ENCODE results near the gene TOP3B.

TOP3B gene

DNA sequence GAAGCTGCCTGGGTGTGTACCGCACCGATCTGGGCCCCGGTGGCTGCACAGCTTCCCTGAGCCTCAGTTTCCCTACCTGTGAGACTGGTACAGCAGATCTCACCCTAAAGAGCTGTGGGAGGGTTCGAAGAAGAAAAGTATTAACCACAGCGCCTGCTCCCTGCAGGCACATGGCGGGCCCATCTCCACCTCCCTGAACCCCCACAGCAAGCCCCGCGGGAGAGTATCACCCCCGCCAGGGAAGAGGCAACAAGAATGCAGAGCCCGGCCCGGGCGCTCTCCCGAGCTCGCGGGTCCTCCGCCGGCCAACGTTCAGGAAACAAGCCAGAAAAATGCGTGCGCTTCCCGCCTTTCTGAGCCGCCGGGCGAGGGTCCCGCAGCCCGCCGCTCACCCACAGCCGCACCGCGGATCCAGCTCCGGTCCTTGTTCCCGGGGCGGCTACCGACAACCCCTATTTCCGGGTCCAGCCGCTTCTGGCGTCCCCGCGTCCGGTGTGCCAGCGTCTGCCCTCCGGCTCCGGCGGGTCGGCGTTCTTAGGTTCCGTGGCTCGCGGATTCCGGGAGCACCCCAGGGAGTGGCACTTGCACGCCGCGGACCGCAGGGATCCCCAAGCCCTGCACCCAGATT, at the start of gene TOP3B:
Gene TOP3B (minus strand): TSS at position 450 of the 628 bp plus-strand sequence. CDS start 7,078 bp downstream, outside the sequence.
- Histone ChIP-seq H3K4me3 (peak within 1 kb of the TSS; percentile 94 to 96), H3K9me3 (no peaks in the 10 kb centered on the region), H3K4me1 (peaks cover 0 to 22% (median 17%) of the 10 kb centered on the region in 4 donors), H3K27ac (peak within 1 kb of the TSS; percentile 72 to 90), H3K27me3 (no peaks in the 10 kb centered on the region), H3K36me3 (peaks cover 0 to 14% (median 0%) of the 10 kb centered on the region in 3 donors)
- TF ChIP-seq, protein P1, sequence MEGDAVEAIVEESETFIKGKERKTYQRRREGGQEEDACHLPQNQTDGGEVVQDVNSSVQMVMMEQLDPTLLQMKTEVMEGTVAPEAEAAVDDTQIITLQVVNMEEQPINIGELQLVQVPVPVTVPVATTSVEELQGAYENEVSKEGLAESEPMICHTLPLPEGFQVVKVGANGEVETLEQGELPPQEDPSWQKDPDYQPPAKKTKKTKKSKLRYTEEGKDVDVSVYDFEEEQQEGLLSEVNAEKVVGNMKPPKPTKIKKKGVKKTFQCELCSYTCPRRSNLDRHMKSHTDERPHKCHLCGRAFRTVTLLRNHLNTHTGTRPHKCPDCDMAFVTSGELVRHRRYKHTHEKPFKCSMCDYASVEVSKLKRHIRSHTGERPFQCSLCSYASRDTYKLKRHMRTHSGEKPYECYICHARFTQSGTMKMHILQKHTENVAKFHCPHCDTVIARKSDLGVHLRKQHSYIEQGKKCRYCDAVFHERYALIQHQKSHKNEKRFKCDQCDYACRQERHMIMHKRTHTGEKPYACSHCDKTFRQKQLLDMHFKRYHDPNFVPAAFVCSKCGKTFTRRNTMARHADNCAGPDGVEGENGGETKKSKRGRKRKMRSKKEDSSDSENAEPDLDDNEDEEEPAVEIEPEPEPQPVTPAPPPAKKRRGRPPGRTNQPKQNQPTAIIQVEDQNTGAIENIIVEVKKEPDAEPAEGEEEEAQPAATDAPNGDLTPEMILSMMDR (IDR thresholded peaks at IDR 0.05) = no peak
- DNase-seq = peak; percentile 75 to 88
- intact Hi-C loops (cut with DNase I; ENCODE audit: low total_unique reads) = no loop called here

- intact Hi-C loops (cut with DNase I; ENCODE audit: low total_unique reads) = no loop called here
- H3K4me1 ChIP-seq = peaks cover 0 to 11% (median 0%) of the 10 kb centered on the region in 4 donors
- no peak for DNase-seq
- TF ChIP-seq, protein P1 (IDR thresholded peaks at IDR 0.05) = no peak
- no peaks in the 10 kb centered on the region for H3K9me3 ChIP-seq
- H3K27ac ChIP-seq = peak overlapping the region in 1 of 2 donors; percentile 12
- H3K4me3 ChIP-seq = no peak overlapping the region
- H3K36me3 ChIP-seq = no peaks in the 10 kb centered on the region
- H3K27me3 ChIP-seq = no peaks in the 10 kb centered on the region
These were observed 48.8 kb upstream of the TOP3B start for GRCh38 chr22:22031183-22031945.

DNA sequence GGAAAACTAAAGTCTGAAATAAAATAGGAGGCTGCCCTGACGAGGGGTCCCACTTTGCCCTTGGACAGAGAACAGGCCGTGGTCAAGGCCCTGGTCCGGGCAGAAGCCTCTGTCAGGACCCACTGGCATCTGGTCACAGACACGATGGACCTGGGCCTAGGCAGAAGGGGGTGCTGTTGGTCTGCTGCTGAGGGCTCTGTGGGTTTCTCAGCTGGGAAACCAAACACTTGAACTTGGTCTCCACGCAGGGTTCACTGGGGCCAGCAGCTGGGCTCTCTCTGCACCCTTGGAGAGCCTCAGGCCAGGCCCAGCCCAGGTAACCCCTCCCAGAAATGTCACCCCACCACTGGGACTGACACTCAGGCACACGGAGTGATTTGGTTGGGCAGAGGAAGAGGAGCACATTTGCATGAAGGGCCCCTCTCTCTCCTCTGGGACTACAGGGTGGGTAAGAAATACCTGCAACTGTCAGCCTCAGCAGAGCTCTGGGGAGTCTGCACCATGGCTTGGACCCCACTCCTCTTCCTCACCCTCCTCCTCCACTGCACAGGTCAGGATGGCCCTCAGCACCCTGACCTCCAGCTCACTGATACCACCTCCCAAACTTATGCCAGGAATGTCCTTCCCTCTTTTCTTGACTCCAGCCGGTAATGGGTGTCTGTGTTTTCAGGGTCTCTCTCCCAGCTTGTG, 48.1 kb upstream of the TOP3B start:
- Histone ChIP-seq H3K9me3 (no peaks in the 10 kb centered on the region), H3K4me3 (no peak overlapping the region), H3K4me1 (peaks cover 0 to 11% (median 0%) of the 10 kb centered on the region in 4 donors), H3K36me3 (no peaks in the 10 kb centered on the region), H3K27ac (no peak overlapping the region), H3K27me3 (no peaks in the 10 kb centered on the region)
- no peak for DNase-seq
- TF ChIP-seq, protein P1 (IDR thresholded peaks at IDR 0.05) = no peak
- intact Hi-C loops (cut with DNase I; ENCODE audit: low total_unique reads) = no loop called here

DNA sequence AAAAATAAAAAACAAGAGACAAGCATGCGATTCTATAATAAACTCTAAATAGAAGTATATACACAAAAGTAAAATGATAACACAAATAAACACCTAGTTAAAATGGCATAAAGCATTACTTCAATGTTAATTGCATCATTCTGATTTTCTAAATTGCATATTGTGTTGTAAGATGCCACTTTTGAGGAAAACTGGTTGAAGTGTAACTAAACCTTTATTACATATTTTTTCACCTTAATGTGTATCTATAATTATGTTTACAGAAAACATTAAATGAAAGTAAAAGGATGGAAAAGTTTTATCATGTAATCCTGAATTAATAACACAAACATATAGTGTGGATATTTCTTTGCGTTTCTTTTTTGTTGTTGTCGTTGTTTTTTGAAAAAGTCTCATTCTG, 45.4 kb upstream of the TOP3B start:
- H3K4me3 ChIP-seq = no peak overlapping the region
- H3K9me3 ChIP-seq = no peaks in the 10 kb centered on the region
- H3K27ac ChIP-seq = no peak overlapping the region
- intact Hi-C loops (cut with DNase I; ENCODE audit: low total_unique reads) = no loop called here
- TF ChIP-seq, protein P1 (IDR thresholded peaks at IDR 0.05) = no peak
- H3K36me3 ChIP-seq = no peaks in the 10 kb centered on the region
- DNase-seq = no peak
- H3K4me1 ChIP-seq = peaks cover 0 to 11% (median 0%) of the 10 kb centered on the region in 4 donors
- H3K27me3 ChIP-seq = no peaks in the 10 kb centered on the region

DNA sequence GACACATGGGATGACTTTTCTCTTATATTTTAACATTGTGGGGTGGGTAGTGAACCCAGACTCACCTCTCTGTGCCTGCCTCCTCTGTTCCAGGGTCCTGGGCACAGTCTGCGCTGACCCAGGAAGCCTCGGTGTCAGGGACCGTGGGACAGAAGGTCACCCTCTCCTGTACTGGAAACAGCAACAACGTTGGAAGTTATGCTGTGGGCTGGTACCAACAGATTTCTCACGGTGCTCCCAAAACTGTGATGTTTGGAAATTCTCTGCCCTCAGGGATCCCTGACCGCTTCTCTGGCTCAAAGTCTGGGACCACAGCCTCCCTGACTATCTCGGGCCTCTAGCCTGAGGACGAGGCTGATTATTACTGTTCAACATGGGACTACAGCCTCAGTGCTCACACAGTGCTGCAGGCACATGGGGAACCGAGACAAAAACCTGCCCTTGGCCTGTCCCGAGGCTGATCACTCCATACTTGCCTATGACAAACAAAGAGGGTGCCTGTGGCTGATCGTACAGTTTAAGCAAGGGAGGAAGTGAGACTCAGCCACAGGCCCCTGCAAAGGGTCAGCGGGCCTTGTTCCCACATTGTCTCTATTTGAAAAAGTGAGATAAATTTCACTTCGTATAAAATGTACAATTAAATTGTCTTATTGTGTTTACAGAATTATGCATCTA, 43.7 kb upstream of the TOP3B start:
- H3K9me3 ChIP-seq = no peaks in the 10 kb centered on the region
- H3K27ac ChIP-seq = no peak overlapping the region
- no peak overlapping the region for H3K4me3 ChIP-seq
- no peak for DNase-seq
- TF ChIP-seq, protein P1 (IDR thresholded peaks at IDR 0.05) = no peak
- H3K4me1 ChIP-seq = peaks cover 0 to 5% (median 0%) of the 10 kb centered on the region in 4 donors
- no peaks in the 10 kb centered on the region for H3K36me3 ChIP-seq
- intact Hi-C loops (cut with DNase I; ENCODE audit: low total_unique reads) = no loop called here
- H3K27me3 ChIP-seq = no peaks in the 10 kb centered on the region

All from tibial artery (tissue), 4 donors.